ENCODE results near the gene TLE3.

Gene TLE3

GRCh38 chr15:70060214-70060992, 37.3 kb downstream of the TLE3 start (continued):
- no peak for TF ChIP-seq TSHZ2 (CRISPR knock-in tag; IDR thresholded peaks at IDR 0.05)
- no peak for TF ChIP-seq CSDC2 (CRISPR knock-in tag; IDR thresholded peaks at IDR 0.05)

GRCh38 chr15:70059476-70060213, 38.1 kb downstream of the TLE3 start:
- TF ChIP-seq OSR1 (CRISPR knock-in tag; IDR thresholded peaks at IDR 0.05) (no peak), BACH2 (CRISPR knock-in tag; IDR thresholded peaks at IDR 0.05; ENCODE audit: borderline replicate concordance) (no peak), SNAI2 (CRISPR knock-in tag; IDR thresholded peaks at IDR 0.05) (no peak), CSRNP3 (CRISPR knock-in tag; IDR thresholded peaks at IDR 0.05) (no peak), ZNF8 (CRISPR knock-in tag; IDR thresholded peaks at IDR 0.05) (no peak), TOX (CRISPR knock-in tag; IDR thresholded peaks at IDR 0.05; ENCODE audit: borderline replicate concordance) (no peak), PPARA (CRISPR knock-in tag; IDR thresholded peaks at IDR 0.05; ENCODE audit: borderline replicate concordance) (no peak), PATZ1 (CRISPR knock-in tag; IDR thresholded peaks at IDR 0.05; ENCODE audit: borderline replicate concordance) (no peak)
- no peak for ATAC-seq

- TF ChIP-seq CSDC2 (CRISPR knock-in tag; IDR thresholded peaks at IDR 0.05) (no peak), ZC3H10 (CRISPR knock-in tag; IDR thresholded peaks at IDR 0.05) (no peak), ZNF70 (CRISPR knock-in tag; IDR thresholded peaks at IDR 0.05) (no peak), CREB5 (CRISPR knock-in tag; IDR thresholded peaks at IDR 0.05; ENCODE audit: low read depth) (no peak), GLIS3 (CRISPR knock-in tag; IDR thresholded peaks at IDR 0.05) (no peak), POU6F1 (CRISPR knock-in tag; IDR thresholded peaks at IDR 0.05; ENCODE audit: borderline replicate concordance, low read depth) (no peak), ZFP3 (CRISPR knock-in tag; IDR thresholded peaks at IDR 0.05) (no peak), TSHZ2 (CRISPR knock-in tag; IDR thresholded peaks at IDR 0.05) (no peak), CSRNP3 (CRISPR knock-in tag; IDR thresholded peaks at IDR 0.05) (no peak)
- no peak for ATAC-seq
Observed at GRCh38 chr15:70058642-70059360, 38.9 kb downstream of the TLE3 start.

All from SK-N-SH treated with all-trans-retinoic acid at 6 μM for 48 hours (cell line).